Measurements from ENCODE around the gene TFAP2C. TPM values are rescaled to one million over a fixed set of nuclear protein-coding genes. Genes with fewer than 3 reads are reported as not detected.

TFAP2C gene
- total and polyA plus RNA-seq, 10 of the 15 experiments (the other 5 are each of a cell fraction or from before 2014, with no cell fraction given), result 0.49 TPM; not detected in 9

- no peak for DNase-seq (ENCODE audit: low read depth, low spot score)
- FAIRE-seq, result no peak
- Histone ChIP-seq H3K4me3 (no peak overlapping the region), H3K4me2 (ENCODE audit: control insufficient read depth, insufficient read depth) (no peak overlapping the region), H3K36me3 (ENCODE audit: control insufficient read depth in 2 of 2, insufficient read depth in 2 of 2, low read length in 1 of 2) (no peaks in the 10 kb centered on the region), H3K4me1 (ENCODE audit: control insufficient read depth, insufficient read depth, low read length) (no peaks in the 10 kb centered on the region), H3K27me3 (replicated peaks in 1 of 2; ENCODE audit: control insufficient read depth in 2 of 2, insufficient read depth in 2 of 2, low read length in 1 of 2) (peaks cover 14 to 21% of the 10 kb centered on the region in 2 experiments; a peak in 3 of 4 replicates), H3K27ac (ENCODE audit: control insufficient read depth, insufficient read depth) (no peak overlapping the region), H3K9ac (ENCODE audit: control insufficient read depth, insufficient read depth, low read length) (no peak overlapping the region), H2AFZ (ENCODE audit: control insufficient read depth, low read depth, low read length) (no peak overlapping the region), H3K79me2 (ENCODE audit: control insufficient read depth, insufficient read depth, low read length) (no peaks in the 10 kb centered on the region), H4K20me1 (ENCODE audit: control insufficient read depth, insufficient read depth) (no peaks in the 10 kb centered on the region), H3K9me3 (replicated peaks; ENCODE audit: control insufficient read depth, insufficient read depth, low read length) (no peaks in the 10 kb centered on the region)
- 25% methylated on average over 45 of the region's 45 CpGs for WGBS (ENCODE audit: insufficient coverage, insufficient replicate concordance, low lambda C conversion rate, missing lambda C conversion rate)
- SMC1A ChIA-PET (ENCODE audit: uncharacterized antibody, unreplicated experiment), result no interaction called here
- no TSS peak for BruUV-seq (replicated peaks)
- intact Hi-C loops (cut with micrococcal nuclease; ENCODE audit: unreplicated experiment) (no loop called here), in situ Hi-C loops (cut with MboI) (no loop called here)
- TF ChIP-seq CBFB (IDR thresholded peaks at IDR 0.05; ENCODE audit: low read depth) (no peak), MLLT1 (IDR thresholded peaks at IDR 0.05) (no peak), STAT3 (IDR thresholded peaks at IDR 0.05; ENCODE audit: low read depth, low read length) (no peak)
- RAD21 ChIA-PET (ENCODE audit: unreplicated experiment), result no interaction called here
- POLR2A ChIA-PET, result no interaction called here
- no peak for ATAC-seq
- CTCF ChIA-PET, result no interaction called here
Observed at GRCh38 chr20:56627122-56628014, 1.7 kb upstream of the TFAP2C start.

Data from GM12878 (cell line).